SIG-M5 (cell line): ENCODE results near the gene GNG2.

Experiments used
- DNase-seq: peaks from one replicate; lab custom pipeline; 2025; lab: John Stamatoyannopoulos, UW

GNG2 gene

GRCh38 chr14:51996148-51996746 lies 135.8 kb downstream of the GNG2 start:
- no peak for DNase-seq

GRCh38 chr14:51998348-51998747 lies 137.9 kb downstream of the GNG2 start:
- no peak for DNase-seq

- DNase-seq: no peak
Measured at GRCh38 chr14:51999084-51999483, 138.7 kb downstream of the GNG2 start.

GRCh38 chr14:52000019-52000582 lies 139.7 kb downstream of the GNG2 start:
- DNase-seq: no peak

GRCh38 chr14:52000696-52001095 lies 140.3 kb downstream of the GNG2 start:
- no peak for DNase-seq

- DNase-seq: no peak
Measured at GRCh38 chr14:52002542-52002941, 142.1 kb downstream of the GNG2 start.

GRCh38 chr14:52003324-52003723 lies 142.9 kb downstream of the GNG2 start:
- DNase-seq: no peak

GRCh38 chr14:52005625-52006024 lies 145.2 kb downstream of the GNG2 start:
- no peak for DNase-seq

GRCh38 chr14:52006361-52006760 lies 145.9 kb downstream of the GNG2 start:
- DNase-seq: no peak

GRCh38 chr14:52007211-52007610 lies 146.8 kb downstream of the GNG2 start:
- no peak for DNase-seq

- DNase-seq: no peak
Measured at GRCh38 chr14:52007637-52008036, 147.2 kb downstream of the GNG2 start.

- no peak for DNase-seq
Measured at GRCh38 chr14:52008136-52008535, 147.7 kb downstream of the GNG2 start.

GRCh38 chr14:52010173-52010693 lies 149.8 kb downstream of the GNG2 start:
- no peak for DNase-seq

GRCh38 chr14:52011523-52011922 lies 151.1 kb downstream of the GNG2 start:
- no peak for DNase-seq

- no peak for DNase-seq
Measured at GRCh38 chr14:52012635-52013034, 152.2 kb downstream of the GNG2 start.

- no peak for DNase-seq
Measured at GRCh38 chr14:52013984-52014600, 153.7 kb downstream of the GNG2 start.

- no peak for DNase-seq
Measured at GRCh38 chr14:52014601-52015267, 154.3 kb downstream of the GNG2 start.

GRCh38 chr14:52015411-52016030 lies 155.1 kb downstream of the GNG2 start:
- no peak for DNase-seq

GRCh38 chr14:52018252-52018651 lies 157.8 kb downstream of the GNG2 start:
- DNase-seq: no peak

GRCh38 chr14:52018970-52019369 lies 158.6 kb downstream of the GNG2 start:
- no peak for DNase-seq
